CD4-positive, CD25-positive, alpha-beta regulatory T cell (primary cell): ENCODE results near the gene PPT1. TPM values are rescaled to one million over a fixed set of nuclear protein-coding genes. Genes with fewer than 3 reads are reported as not detected.

Source experiments
- ATAC-seq, 2 donors: fragments of 150-1000 bp; cut with Tn5 transposase; one replicate each; pipeline ENCODE4 v1.10.0; 2021; ENCODE audit warnings: low read depth in 2 of 2, moderate number of reproducible peaks in 2 of 2, moderate library complexity in 1 of 2
- DNase-seq, 3 donors: peaks; one replicate each; pipeline versions ENCODE4 v3.0.0 to v3.0.0-alpha.2; 2012 to 2022; ENCODE audit warnings: mixed read lengths in 1 of 3
- H3K27ac ChIP-seq: one replicate; pipeline ENCODE4 v1.7.0; 2013; ENCODE audit warnings: mild to moderate bottlenecking, low read length; ENCODE audit not compliant: insufficient read depth, poor library complexity, severe bottlenecking
- H3K27me3 ChIP-seq: one replicate; pipeline ENCODE4 v1.7.0; 2013; ENCODE audit warnings: low read length; ENCODE audit not compliant: control insufficient read depth, insufficient read depth
- H3K36me3 ChIP-seq: one replicate; pipeline ENCODE4 v1.7.0; 2013; ENCODE audit warnings: mild to moderate bottlenecking, low read length, moderate library complexity; ENCODE audit not compliant: control insufficient read depth, insufficient read depth
- H3K4me1 ChIP-seq: 2 replicates; pipeline ENCODE4 v1.7.0; 2013; ENCODE audit warnings: mild to moderate bottlenecking, low read length; ENCODE audit not compliant: insufficient read depth, control insufficient read depth, poor library complexity, severe bottlenecking
- H3K4me3 ChIP-seq: one replicate; pipeline ENCODE4 v1.7.0; 2013; ENCODE audit warnings: low read depth, mild to moderate bottlenecking, low read length, moderate library complexity
- H3K9me3 ChIP-seq, 2 experiments: 1 replicate in 1 of 2; 2 replicates in 1 of 2; pipeline ENCODE4 v1.7.0; 2013; ENCODE audit warnings: low read length in 2 of 2, mild to moderate bottlenecking in 1 of 2, moderate library complexity in 1 of 2; ENCODE audit not compliant: control insufficient read depth in 2 of 2
- H3K27ac Mint-ChIP-seq, 3 donors: one replicate each; pipeline ENCODE4 v1.8.0; 2020 to 2022; ENCODE audit warnings: mild to moderate bottlenecking in 3 of 3, mixed read lengths in 3 of 3, moderate library complexity in 2 of 3
- H3K27me3 Mint-ChIP-seq: one replicate; pipeline ENCODE4 v1.8.0; 2022; ENCODE audit warnings: mild to moderate bottlenecking, mixed read lengths
- H3K36me3 Mint-ChIP-seq: one replicate; pipeline ENCODE4 v1.8.0; 2020; ENCODE audit warnings: mixed read lengths
- H3K4me1 Mint-ChIP-seq, 4 donors: one replicate each; pipeline ENCODE4 v1.8.0; 2020 to 2022; ENCODE audit warnings: mixed read lengths in 4 of 4, mild to moderate bottlenecking in 1 of 4
- H3K4me3 Mint-ChIP-seq, 4 donors: one replicate each; pipeline ENCODE4 v1.8.0; 2020 to 2022; ENCODE audit warnings: mild to moderate bottlenecking in 4 of 4, mixed read lengths in 4 of 4, moderate library complexity in 3 of 4
- H3K9me3 Mint-ChIP-seq, 7 donors: one replicate each; pipeline ENCODE4 v1.8.0; 2020 to 2022; ENCODE audit warnings: mixed read lengths in 7 of 7, mild to moderate bottlenecking in 3 of 7, moderate library complexity in 2 of 7
- polyA plus RNA-seq, 4 donors: library from polyadenylated mRNA; unstranded; fragments of 300-500 nt; fragmentation: Illumina TruSeq; gene quantifications; one replicate each; pipeline ENCODE4 v1.2.3, GENCODE V29; 2021
- total RNA-seq: library from RNA; stranded (reverse); gene quantifications from one replicate; pipeline ENCODE4 v1.2.3, GENCODE V29; 2022

PPT1 gene
- total and polyA plus RNA-seq, 5 donors from 2014 or later, result 44.2 to 219 (median 198) TPM

DNA sequence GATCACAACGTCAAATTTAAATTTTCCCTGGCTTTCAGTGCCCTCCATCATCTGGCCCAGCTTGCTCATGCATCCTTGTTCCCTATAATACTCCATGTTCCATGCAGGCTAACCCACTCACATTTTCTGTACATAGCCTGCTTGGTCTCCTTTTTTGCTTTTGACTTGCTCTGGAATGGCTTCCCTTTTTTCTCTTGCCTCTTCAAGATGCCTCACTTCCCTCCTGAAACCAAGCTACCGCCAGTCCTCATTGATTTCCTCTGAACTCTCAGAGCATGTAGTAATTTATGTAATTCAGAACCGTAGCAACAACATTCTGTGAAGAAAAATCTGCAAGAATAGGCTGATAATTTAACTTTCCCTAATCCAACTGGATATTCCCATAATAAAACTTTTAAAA lies 46.2 kb downstream of the PPT1 start:
- Mint-ChIP-seq H3K27me3 (no peaks in the 10 kb centered on the region), H3K27ac (peak overlapping the region; percentile 87 to 95 (median 93)), H3K9me3 (no peaks in the 10 kb centered on the region), H3K4me3 (peak overlapping the region; percentile 79 to 87 (median 81)), H3K4me1 (peaks cover 20 to 96% (median 68%) of the 10 kb centered on the region in 4 donors), H3K36me3 (peaks cover 40% of the 10 kb centered on the region)
- Histone ChIP-seq H3K9me3 (no peaks in the 10 kb centered on the region), H3K27me3 (no peaks in the 10 kb centered on the region), H3K36me3 (peaks cover 46% of the 10 kb centered on the region), H3K4me1 (peaks cover 90% of the 10 kb centered on the region), H3K27ac (peak overlapping the region; percentile 60), H3K4me3 (peak overlapping the region; percentile 54)
- DNase-seq (no peak), ATAC-seq (no peak)

DNA sequence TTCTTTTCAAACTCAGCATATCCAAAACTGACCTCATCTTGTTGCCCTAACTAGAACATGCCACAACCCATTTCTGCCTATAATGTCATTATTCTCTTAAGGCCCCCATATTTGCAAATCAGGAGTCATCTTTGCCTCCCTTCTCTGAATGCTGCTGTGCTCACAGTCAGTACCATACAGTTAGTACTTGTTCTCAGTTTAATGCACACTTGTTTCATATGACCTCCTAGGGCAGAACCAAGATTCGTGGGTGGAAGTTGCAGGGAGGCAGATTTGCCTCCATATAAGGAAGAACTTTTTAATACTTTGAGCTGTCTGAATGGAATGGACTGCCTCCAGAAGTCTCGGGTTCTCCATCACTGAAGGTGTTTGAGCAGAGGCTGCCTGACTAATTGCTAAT lies 47.3 kb downstream of the PPT1 start:
- Histone ChIP-seq H3K4me3 (peak overlapping the region; percentile 35), H3K27ac (peak overlapping the region; percentile 59), H3K4me1 (peaks cover 90% of the 10 kb centered on the region), H3K27me3 (no peaks in the 10 kb centered on the region), H3K9me3 (no peaks in the 10 kb centered on the region), H3K36me3 (peaks cover 47% of the 10 kb centered on the region)
- Mint-ChIP-seq H3K27me3 (no peaks in the 10 kb centered on the region), H3K9me3 (no peaks in the 10 kb centered on the region), H3K4me1 (peaks cover 16 to 96% (median 68%) of the 10 kb centered on the region in 4 donors), H3K36me3 (peaks cover 44% of the 10 kb centered on the region), H3K27ac (peak overlapping the region; percentile 67 to 93 (median 90)), H3K4me3 (peak overlapping the region in 3 of 4 donors; percentile 47 to 73 (median 61))
- ATAC-seq (no peak), DNase-seq (no peak)

DNA sequence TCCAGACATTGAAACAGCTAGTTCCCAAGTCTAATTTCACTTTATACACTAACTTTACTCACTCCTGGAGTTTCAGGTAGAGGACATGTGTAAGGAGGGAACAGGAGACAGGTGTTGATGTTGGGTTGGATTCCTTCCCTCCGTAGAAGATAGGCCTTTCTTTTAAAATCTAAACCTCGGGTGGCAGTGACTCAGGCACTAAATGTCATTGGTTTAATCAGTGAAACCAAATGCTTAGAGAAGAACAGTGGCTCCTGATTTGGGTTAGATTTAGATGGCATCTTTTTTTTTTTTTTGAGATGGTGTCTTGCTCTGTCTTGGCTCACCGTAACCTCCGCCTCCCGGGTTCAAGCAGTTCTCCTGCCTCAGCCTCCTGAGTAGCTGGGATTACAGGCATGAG lies 49.3 kb downstream of the PPT1 start:
- Mint-ChIP-seq H3K27me3 (no peaks in the 10 kb centered on the region), H3K36me3 (peaks cover 53% of the 10 kb centered on the region), H3K4me3 (peak overlapping the region; percentile 58 to 86 (median 68)), H3K4me1 (peaks cover 18 to 95% (median 68%) of the 10 kb centered on the region in 4 donors), H3K27ac (peak overlapping the region; percentile 80 to 88 (median 85)), H3K9me3 (no peaks in the 10 kb centered on the region)
- H3K27me3 ChIP-seq, result no peaks in the 10 kb centered on the region
- H3K4me1 ChIP-seq, result peaks cover 96% of the 10 kb centered on the region
- peak overlapping the region; percentile 59 for H3K27ac ChIP-seq
- peak in 1 of 2 donors; percentile 52 for ATAC-seq
- peak overlapping the region; percentile 72 for H3K4me3 ChIP-seq
- H3K36me3 ChIP-seq, result peaks cover 38% of the 10 kb centered on the region
- H3K9me3 ChIP-seq, result no peaks in the 10 kb centered on the region
- no peak for DNase-seq

DNA sequence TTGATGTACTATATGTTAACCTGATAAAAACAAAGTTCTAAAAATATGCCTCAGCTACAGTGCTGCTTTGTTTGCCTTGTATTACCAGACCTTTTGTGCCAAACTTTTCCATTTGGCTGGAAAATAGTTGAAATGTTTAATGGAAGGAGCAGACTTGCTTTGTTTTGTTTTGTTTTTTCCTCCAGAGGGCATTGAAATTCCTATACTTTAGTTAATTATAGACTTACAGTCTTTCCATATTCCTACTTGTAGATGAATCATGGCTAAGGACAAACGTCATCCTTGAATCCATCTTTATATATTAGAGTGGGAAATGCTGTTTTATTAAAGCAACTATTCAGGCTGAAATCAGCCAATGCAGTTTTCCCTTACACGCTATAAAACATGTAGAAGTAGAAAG lies 49.8 kb downstream of the PPT1 start:
- H3K27me3 ChIP-seq, result no peaks in the 10 kb centered on the region
- H3K9me3 ChIP-seq, result no peaks in the 10 kb centered on the region
- peaks cover 96% of the 10 kb centered on the region for H3K4me1 ChIP-seq
- ATAC-seq (no peak), DNase-seq (no peak)
- H3K27me3 Mint-ChIP-seq, result no peaks in the 10 kb centered on the region
- H3K36me3 Mint-ChIP-seq, result peaks cover 54% of the 10 kb centered on the region
- H3K4me1 Mint-ChIP-seq, result peaks cover 23 to 95% (median 72%) of the 10 kb centered on the region in 4 donors
- peak overlapping the region; percentile 77 to 88 (median 85) for H3K27ac Mint-ChIP-seq
- no peaks in the 10 kb centered on the region for H3K9me3 Mint-ChIP-seq
- H3K27ac ChIP-seq, result peak overlapping the region; percentile 59
- peaks cover 42% of the 10 kb centered on the region for H3K36me3 ChIP-seq
- H3K4me3 ChIP-seq, result peak overlapping the region; percentile 72
- peak overlapping the region; percentile 58 to 86 (median 68) for H3K4me3 Mint-ChIP-seq

DNA sequence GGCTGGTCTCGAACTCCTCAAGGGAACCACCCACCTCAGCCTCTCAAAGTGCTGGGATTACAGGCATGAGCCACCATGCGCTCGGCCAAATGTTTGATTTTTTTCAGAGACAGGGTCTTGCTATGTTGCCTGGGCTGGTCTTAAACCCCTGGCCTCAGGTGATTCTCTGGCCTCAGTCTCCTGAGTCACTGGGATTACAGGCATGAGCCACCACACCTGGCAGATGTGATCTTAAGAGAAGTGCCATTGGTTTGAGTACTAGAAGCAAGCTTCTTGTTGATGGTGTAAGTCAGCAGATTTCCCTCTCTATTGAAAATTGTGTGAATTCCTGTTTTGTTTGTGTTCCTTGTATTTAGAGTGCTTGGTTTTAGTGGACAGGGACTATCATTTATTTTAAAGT lies 51.3 kb downstream of the PPT1 start:
- peaks cover 28 to 89% (median 70%) of the 10 kb centered on the region in 4 donors for H3K4me1 Mint-ChIP-seq
- peak overlapping the region; percentile 86 to 98 (median 94) for H3K4me3 Mint-ChIP-seq
- DNase-seq (no peak), ATAC-seq (no peak)
- H3K9me3 Mint-ChIP-seq, result no peaks in the 10 kb centered on the region
- Histone ChIP-seq H3K4me3 (peak overlapping the region; percentile 20), H3K4me1 (peaks cover 95% of the 10 kb centered on the region), H3K27me3 (no peaks in the 10 kb centered on the region), H3K9me3 (no peaks in the 10 kb centered on the region), H3K27ac (peak overlapping the region; percentile 51), H3K36me3 (peaks cover 37% of the 10 kb centered on the region)
- no peaks in the 10 kb centered on the region for H3K27me3 Mint-ChIP-seq
- H3K27ac Mint-ChIP-seq, result peak overlapping the region; percentile 70 to 88 (median 83)
- H3K36me3 Mint-ChIP-seq, result peaks cover 51% of the 10 kb centered on the region

DNA sequence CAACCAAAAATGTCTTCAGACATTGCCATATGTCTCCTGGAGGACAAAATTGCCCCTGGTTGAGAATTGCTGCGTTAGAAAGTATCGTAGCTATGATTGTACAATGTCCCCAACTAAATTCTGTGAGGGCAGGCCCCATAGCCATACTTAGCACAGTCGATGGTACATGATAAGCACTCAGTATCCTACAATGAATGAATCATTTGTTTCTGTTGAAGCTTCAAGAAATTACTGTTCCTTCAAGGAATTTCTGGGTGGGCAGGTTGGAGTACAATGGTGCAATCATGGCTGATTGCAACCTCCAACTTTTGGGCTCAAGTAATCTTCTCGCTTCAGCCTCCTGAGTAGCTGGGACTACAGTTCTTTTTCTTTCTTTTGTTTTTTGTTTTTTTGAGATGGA lies 51.9 kb downstream of the PPT1 start:
- Histone ChIP-seq H3K27ac (peak overlapping the region; percentile 16), H3K4me3 (peak overlapping the region; percentile 70), H3K27me3 (no peaks in the 10 kb centered on the region), H3K4me1 (peaks cover 89% of the 10 kb centered on the region), H3K9me3 (no peaks in the 10 kb centered on the region), H3K36me3 (peaks cover 35% of the 10 kb centered on the region)
- H3K27ac Mint-ChIP-seq, result peak overlapping the region; percentile 70 to 88 (median 87)
- peak overlapping the region; percentile 86 to 98 (median 94) for H3K4me3 Mint-ChIP-seq
- no peak for DNase-seq
- ATAC-seq, result no peak
- H3K27me3 Mint-ChIP-seq, result no peaks in the 10 kb centered on the region
- peaks cover 26 to 88% (median 67%) of the 10 kb centered on the region in 4 donors for H3K4me1 Mint-ChIP-seq
- no peaks in the 10 kb centered on the region for H3K9me3 Mint-ChIP-seq
- peaks cover 48% of the 10 kb centered on the region for H3K36me3 Mint-ChIP-seq

DNA sequence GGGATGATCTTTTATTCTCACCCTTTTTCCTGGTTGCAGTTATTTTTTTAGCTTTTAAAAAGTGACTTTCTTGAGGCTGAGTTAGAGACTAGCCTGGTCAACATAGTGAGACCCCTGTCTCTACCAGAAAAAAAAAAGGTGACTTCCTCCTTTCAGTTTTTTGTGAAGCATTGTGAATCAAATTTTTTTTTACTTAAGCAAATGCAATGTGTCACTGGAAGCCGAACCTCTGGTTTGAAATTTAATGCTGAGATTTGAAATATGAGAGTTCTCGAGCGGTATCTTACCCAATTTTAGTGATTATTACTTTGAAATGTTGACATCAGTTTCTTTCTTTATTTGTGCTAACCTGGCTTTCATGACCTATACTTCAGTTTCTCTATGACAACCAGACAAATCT lies 52.9 kb downstream of the PPT1 start:
- Histone ChIP-seq H3K27me3 (no peaks in the 10 kb centered on the region), H3K9me3 (no peaks in the 10 kb centered on the region), H3K36me3 (peaks cover 25% of the 10 kb centered on the region), H3K4me1 (peaks cover 87% of the 10 kb centered on the region), H3K4me3 (peak overlapping the region; percentile 97), H3K27ac (peak overlapping the region; percentile 48)
- DNase-seq, result no peak
- Mint-ChIP-seq H3K27ac (peak overlapping the region; percentile 71 to 99 (median 76)), H3K4me3 (peak overlapping the region; percentile 93 to 98 (median 94)), H3K27me3 (no peaks in the 10 kb centered on the region), H3K4me1 (peaks cover 26 to 83% (median 63%) of the 10 kb centered on the region in 4 donors), H3K9me3 (no peaks in the 10 kb centered on the region), H3K36me3 (peaks cover 41% of the 10 kb centered on the region)
- no peak for ATAC-seq

DNA sequence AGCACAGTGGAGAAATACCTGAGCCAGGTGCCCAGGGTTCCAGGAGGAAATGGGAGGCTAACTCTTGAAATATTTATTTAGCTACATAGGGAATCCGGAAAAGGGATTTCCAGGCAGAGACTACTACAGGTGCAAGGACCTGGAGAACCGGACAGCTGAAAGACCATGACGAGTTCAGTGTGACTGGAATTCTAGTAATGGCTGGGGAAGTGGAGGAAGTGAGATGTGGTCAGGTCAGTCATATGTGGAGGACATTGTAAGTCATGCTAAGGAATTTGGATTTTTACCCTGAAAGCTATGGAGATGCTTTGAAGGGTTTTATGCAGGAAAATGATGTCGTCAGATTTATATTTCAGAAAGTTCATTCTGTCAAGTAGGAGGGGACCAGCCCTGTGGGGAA lies 54.7 kb downstream of the PPT1 start:
- no peak for DNase-seq
- no peaks in the 10 kb centered on the region for H3K9me3 Mint-ChIP-seq

More for the DNA sequence above, 54.7 kb downstream of the PPT1 start:
- H3K27me3 Mint-ChIP-seq, result no peaks in the 10 kb centered on the region
- peak overlapping the region; percentile 93 to 100 (median 96) for H3K4me3 Mint-ChIP-seq
- no peak for ATAC-seq
- H3K4me1 Mint-ChIP-seq, result peaks cover 30 to 82% (median 61%) of the 10 kb centered on the region in 4 donors
- H3K36me3 Mint-ChIP-seq, result peaks cover 28% of the 10 kb centered on the region
- Histone ChIP-seq H3K4me3 (peak overlapping the region; percentile 97), H3K27me3 (no peaks in the 10 kb centered on the region), H3K4me1 (peaks cover 84% of the 10 kb centered on the region), H3K27ac (peak overlapping the region; percentile 49), H3K36me3 (peaks cover 18% of the 10 kb centered on the region), H3K9me3 (no peaks in the 10 kb centered on the region)
- peak overlapping the region; percentile 66 to 99 (median 99) for H3K27ac Mint-ChIP-seq
